HL-60/S4 (cell line): ENCODE data around the gene DIP2C.
"Not testable (repeated sequence)": the region's sequence is repeated elsewhere in the genome, so short reads cannot be mapped to it uniquely, and the experiment has no call there.

Experiments
- in situ Hi-C: fragments of 300-500 bp; cut with MboI; formaldehyde crosslinking; loops from 2 replicates; pipeline ENCODE4 v1.14.3; 2022; ENCODE audit warnings: low sequenced_read_pairs

DIP2C gene

DNA sequence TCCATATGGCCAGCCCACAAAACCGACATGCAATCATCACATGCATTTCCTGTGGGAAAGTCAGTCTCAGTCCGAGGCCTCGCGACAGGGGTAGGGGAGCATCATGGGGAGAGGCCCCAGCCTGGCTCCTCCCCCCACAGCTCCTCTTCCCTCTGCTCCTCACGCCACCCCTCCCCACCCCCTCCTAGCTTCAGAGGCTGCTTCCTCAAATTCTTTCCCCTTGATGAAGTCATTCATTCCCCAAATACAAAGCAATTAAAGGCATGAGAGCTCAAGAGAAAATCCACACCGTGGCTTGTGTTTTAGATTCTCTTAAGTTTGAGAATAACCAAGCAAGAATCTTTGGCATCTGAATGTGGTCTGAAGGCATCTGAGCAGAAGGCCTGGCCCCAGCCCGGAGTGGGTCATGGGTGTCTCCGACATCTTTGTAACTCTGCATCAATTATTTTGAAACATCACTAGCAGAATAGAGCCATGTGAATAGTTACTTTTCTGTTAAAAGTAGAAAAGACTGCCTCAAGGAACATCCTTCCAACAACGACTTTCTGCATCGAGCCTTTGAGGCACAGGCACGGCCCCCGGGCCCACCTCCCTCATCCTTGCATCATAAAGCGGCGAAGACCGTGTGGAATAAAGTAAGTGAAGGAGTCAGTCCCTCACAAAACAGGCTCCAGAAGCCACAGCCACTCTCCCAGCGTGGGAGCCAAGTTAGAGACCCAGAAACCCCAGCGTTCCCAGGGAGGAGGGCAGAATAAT lies 90.9 kb downstream of the DIP2C start:
- in situ Hi-C loops, result no loop called here

GRCh38 chr10:597976-598375 lies 91.5 kb downstream of the DIP2C start:
- in situ Hi-C loops, result no loop called here

GRCh38 chr10:596725-597345 lies 92.6 kb downstream of the DIP2C start:
- in situ Hi-C loops, result no loop called here

GRCh38 chr10:596131-596530 lies 93.3 kb downstream of the DIP2C start:
- in situ Hi-C loops, result not testable (repeated sequence)

DNA sequence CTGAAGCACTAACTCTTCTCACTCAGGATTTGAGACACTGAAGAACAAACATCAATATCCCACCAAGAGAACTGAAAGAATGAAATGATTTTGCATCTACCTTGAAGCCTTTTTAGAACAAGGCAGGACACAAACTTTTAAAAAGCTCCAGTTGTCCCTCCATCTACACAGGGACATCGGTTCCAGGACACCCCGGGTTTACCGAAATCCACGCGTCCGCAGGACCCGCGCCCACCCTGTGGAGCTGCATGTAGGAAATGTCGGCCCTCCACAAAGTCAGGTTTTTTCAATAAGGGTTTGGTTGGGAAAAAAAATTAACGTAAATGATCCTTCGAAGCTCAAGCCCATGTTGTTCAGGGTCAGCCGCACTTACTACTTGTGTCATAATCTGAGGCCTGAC lies 94.0 kb downstream of the DIP2C start:
- in situ Hi-C loops, result no loop called here

DNA sequence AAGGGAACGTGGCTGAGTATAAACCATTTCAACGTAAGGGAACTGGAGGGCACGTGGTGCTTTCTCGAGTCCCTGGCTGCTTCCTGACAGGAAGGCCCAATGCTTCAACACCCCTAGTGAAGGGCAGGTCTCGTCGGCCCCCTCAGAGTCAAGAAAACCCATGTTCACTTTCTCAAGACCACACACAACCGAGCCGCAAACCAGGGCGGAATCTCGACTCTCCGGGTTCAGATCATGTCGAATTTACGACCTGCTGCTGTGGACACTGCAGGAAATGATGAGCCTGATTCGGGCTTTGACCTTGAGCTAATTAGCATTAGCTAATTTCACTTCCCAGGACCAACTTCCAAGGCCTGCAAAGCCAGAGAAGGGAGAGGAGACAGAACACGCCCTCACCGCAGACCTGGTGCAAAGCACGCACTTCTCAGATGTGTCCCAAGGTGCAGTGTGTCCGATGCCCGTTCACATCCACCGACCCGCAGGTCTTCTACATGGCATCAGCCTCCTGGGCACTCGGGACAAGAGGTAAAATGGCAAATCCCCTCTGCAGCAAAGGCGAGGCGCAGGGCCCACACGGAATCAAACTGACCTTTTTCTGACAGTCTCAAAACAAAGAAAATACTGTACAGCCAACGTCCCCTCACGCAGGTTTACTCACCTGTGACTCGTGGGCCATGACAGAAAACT lies 94.7 kb downstream of the DIP2C start:
- in situ Hi-C loops, result no loop called here

GRCh38 chr10:593901-594457 lies 95.5 kb downstream of the DIP2C start:
- in situ Hi-C loops, result no loop called here

GRCh38 chr10:593421-593820 lies 96.0 kb downstream of the DIP2C start:
- in situ Hi-C loops, result no loop called here

- in situ Hi-C loops, result no loop called here
These were observed 96.5 kb downstream of the DIP2C start for GRCh38 chr10:593016-593415.

- in situ Hi-C loops, result no loop called here
These were observed 97.8 kb downstream of the DIP2C start for GRCh38 chr10:591646-592045.

DNA sequence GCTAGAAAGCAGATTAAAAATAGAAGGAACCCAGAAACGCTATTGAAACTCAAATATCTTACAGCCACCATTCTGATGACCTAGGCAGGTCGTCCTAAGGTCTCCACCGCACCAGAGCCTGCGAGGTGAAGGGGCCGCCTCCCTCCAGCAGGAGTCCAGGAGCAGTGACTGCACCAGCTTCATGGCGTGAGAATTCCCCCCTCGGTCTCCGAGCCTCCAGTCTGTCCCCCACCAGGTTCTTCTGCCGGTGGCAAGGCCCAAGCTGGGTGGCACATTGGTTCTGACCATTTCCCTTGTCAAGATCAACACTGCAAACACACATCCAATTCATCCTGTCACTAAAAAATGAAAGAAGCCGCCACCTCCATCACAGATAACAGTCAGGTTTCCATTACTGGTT lies 98.7 kb downstream of the DIP2C start:
- in situ Hi-C loops, result no loop called here

DNA sequence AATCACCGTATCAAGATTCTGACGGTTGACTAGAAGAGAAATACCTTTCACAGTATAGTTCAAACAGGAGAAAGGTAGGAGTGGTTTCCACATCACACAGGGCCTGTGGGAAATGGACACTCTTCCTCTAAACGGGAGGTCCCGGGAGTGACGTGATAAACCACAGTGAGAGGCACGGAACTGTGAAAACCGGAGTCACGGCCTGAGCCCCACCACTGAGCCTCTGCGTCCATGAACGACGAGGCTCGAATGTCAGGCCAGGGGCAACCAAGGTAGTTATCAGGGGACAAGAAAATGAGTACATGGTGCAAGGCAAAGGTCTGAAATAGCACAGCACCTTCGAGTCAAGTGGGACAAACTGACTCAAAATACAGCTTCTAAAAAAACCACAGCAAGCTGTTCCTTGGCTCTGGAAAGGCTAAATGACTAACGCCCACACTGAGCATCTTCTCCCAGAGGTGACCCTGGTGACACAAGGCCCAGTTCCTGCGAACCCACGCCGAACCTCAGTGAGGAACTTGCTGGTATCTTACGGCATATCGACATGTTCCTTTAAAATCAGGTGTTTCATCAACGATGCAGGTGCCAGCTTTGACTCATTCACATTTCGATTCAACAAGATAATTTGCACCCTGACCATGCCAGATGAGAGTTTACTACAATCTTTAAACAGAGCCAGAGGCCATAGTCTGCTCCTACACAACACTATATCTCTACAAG lies 99.3 kb downstream of the DIP2C start:
- in situ Hi-C loops, result no loop called here

GRCh38 chr10:588246-589165 lies 101.0 kb downstream of the DIP2C start:
- in situ Hi-C loops, result no loop called here

DNA sequence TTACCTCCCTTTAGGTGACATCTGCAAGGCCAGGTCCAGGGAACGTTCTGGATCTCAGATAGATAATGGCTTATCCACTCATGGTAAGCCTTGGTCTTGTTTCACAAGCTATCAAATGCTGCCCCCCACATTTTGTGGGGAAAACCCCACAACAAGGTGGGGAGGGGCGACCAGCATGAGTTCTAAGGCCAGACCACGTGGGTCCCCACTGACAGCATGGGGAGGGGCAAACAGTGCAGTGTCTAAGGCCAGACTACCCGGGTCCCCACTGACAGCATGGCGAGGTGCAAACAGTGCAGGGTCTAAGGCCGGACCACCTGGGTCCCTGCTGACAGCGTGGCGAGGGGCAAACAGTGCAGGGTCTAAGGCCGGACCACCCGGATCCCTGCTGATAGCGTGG lies 102.8 kb downstream of the DIP2C start:
- in situ Hi-C loops, result no loop called here

- in situ Hi-C loops, result no loop called here
These were observed 103.3 kb downstream of the DIP2C start for GRCh38 chr10:586151-586550.

DNA sequence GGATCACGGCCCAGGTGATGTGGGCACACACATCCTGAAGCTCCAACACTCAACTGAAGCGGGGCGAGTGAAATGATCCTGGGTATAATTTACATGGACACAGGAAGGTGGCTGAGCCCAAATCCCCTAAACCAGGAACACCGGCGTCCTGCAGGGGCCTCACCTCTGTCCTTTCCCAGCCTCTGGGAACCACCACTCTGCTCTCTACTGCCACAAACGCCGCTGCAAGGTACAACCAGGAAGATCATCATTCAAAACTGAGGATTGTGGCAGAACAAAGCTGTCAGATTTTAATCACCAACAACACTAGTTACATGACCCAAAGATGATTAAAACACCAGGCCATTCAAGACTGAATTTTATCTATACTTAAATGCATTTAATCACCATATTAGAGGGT lies 104.0 kb downstream of the DIP2C start:
- in situ Hi-C loops, result no loop called here

DNA sequence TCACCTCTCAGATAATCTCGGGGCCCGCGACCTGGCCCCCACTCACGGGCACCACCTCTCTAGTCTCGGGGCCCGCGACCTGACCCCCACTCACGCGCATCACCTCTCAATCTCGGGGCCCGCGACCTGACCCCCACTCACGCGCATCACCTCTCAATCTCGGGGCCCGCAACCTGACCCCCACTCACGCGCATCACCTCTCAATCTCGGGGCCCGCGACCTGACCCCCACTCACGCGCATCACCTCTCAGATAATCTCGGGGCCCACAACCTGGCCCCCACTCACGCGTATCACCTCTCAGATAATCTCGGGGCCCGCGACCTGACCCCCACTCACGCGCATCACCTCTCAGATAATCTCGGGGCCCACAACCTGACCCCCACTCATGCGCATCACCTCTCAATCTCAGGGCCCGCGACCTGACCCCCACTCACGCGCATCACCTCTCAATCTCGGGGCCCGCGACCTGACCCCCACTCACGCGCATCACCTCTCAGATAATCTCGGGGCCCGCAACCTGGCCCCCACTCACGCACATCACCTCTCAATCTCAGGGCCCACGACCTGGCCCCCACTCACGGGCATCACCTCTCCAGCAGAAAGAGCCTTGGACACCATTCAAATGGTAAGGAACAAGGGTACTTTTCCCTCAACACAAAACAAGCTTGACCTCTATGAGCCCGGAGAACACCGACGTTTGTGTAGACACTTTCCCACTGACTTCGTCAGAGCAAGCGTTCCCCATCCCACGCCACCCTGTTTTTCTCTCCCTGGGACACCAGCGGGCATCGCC lies 104.8 kb downstream of the DIP2C start:
- in situ Hi-C loops, result not testable (repeated sequence)

DNA sequence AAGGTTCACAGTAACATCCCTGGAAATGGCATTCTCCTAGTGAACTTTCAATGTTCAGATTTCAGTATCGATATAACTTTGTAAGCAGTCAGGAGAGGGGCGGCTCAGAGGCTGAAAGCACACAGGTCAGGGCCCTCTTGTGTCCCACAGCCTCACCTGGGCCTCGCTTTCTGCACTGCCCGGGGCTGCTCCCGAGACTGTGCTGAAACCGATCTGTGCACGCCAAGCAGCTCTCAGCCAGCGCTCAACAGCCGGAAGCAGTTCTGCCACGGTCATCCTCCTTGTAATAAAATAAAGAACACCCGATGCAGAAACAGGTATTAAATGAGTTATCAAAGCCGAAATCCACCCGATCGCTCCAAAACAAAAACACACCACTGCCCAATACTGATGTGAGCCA lies 106.0 kb downstream of the DIP2C start:
- in situ Hi-C loops, result no loop called here

DNA sequence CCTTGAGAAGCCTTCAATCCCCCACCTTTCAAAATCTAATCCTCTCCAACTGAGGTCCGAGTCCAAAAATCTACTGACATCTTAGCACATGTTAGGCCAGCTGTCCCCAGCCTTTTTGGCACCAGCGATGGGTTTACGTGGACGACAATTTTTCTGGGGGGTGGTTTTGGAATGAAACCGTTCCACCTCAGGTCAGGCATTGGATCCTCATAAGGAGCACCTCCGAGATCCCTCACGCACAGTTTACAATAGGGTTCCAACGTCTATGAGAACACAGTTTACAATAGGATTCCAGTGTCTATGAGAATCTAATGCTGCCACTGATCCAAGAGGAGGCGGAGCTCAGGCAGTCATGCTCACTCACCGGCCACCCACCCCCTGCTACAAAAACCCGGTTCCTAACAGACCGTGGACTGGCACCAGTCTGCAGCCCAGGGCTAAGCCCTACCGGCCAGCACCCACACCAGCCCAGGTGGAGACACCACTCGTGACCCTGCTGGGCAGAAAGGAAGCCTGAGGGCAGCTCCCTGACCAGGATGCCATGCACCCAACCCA lies 107.6 kb downstream of the DIP2C start:
- in situ Hi-C loops, result no loop called here
